ENCODE measurements around the gene SFSWAP. TPM values are rescaled to one million over a fixed set of nuclear protein-coding genes. Genes with fewer than 3 reads are reported as not detected.

Gene SFSWAP
- total and polyA plus RNA-seq, 2 of the 13 experiments (the other 11 are each of a cell fraction or from before 2014, with no cell fraction given): 17.1 to 27.7 TPM

DNA sequence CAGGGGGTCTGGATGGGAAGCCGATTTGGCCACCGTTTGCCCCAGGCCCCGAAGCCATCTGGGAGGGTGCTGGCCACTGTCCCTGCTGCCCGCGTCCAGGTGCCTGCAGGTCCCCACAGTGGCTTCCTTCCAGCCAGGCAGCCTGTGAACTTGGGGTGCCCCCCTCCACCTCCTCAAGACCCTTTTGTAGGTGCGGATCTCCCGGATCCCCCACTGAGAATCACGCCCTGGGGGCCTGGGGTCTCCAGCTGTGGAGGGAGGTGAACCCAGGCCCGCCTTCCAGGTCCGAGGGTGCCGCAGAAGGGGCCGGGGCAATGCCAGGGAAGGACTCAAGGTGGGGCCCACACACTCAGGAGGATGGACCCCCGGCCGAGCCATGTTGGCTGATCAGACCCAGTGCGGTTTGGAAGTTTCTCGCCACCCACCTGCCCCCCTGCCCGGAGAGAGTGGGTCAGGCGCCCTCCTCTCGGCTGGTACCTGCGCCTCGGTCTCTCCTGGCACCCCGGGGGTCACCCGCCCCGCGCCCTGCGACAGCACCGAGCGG, 119.0 kb downstream of the SFSWAP start:
- POLR2A ChIA-PET: no interaction called here

DNA sequence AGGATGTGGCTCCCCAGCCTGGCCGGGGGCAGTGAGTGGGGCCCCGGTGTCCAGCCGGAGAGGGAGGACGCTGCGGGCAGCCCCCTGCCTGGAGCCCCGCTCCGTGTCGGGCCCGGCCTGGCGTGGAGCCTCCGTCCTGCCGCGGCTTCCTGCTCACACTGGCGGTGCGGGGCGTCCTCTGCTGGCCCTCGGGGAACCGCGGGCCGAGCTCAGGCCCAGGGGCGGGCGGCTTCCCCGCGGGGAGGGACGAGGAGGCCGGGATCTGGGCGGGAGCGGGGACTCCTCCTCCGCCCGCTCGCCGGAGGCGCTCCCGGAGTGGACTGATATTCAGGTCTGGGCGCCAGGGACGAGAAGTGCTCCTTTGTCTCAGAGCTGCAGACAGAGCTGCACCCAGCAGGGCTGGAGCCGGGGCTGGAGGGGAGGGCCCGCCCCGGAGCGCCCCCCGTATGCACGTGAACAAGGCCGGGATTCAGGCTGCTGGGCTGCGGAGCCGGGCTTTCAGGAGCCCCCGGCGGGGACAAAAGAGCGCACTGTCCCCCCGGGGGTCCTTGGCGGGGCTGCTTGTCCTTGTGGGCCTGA, 119.5 kb downstream of the SFSWAP start:
- peak; percentile 79 for ATAC-seq
- Histone ChIP-seq H3K4me2 (ENCODE audit: low read depth, low read length) (peak overlapping the region; percentile 84), H3K4me1 (ENCODE audit: insufficient read depth, low read length) (peaks cover 59% of the 10 kb centered on the region), H3K36me3 (replicated peaks in 1 of 2; ENCODE audit: control insufficient read depth in 1 of 2, insufficient read depth in 2 of 2, low read length in 2 of 2) (no peaks in the 10 kb centered on the region), H3K27ac (ENCODE audit: extremely low read length, insufficient read depth, low read length) (no peak overlapping the region), H3K9me3 (ENCODE audit: low read length) (no peaks in the 10 kb centered on the region), H3K4me3 (replicated peaks in 1 of 3; ENCODE audit: insufficient read depth in 1 of 3, low read depth in 2 of 3, low read length in 3 of 3) (peak overlapping the region; percentile 54 to 73 (median 58); a peak in 5 of 6 replicates), H2AFZ (ENCODE audit: low read length) (no peak overlapping the region), H3K79me2 (ENCODE audit: insufficient read depth, low read length) (no peaks in the 10 kb centered on the region), H3K27me3 (ENCODE audit: control insufficient read depth in 1 of 2, insufficient read depth in 2 of 2, low read length in 2 of 2) (peaks cover 6 to 50% of the 10 kb centered on the region in 2 experiments; a peak in 4 of 5 replicates), H4K20me1 (ENCODE audit: insufficient read depth, low read length) (no peaks in the 10 kb centered on the region), H3K9ac (ENCODE audit: insufficient read depth, low read depth, low read length) (peak overlapping the region; percentile 10; the same call in 1 of the 2 replicates)
- WGBS (ENCODE audit: low lambda C conversion rate): 7% methylated on average over 3 of the region's 50 CpGs
- DNase-seq (ENCODE audit: low spot score): peak; percentile 43
- in situ Hi-C loops (cut with HindIII; ENCODE audit: extremely low pct_ligation_motif_present, low pct_unique_long_range_greater_than_20kb): loop anchor here (10.0 to 25.0 kb wide), 2 partner anchors 216 to 718 kb away; no protein-coding TSS in a partner anchor
- intact Hi-C loops (cut with micrococcal nuclease; ENCODE audit: unreplicated experiment): loop anchor here (10.0 kb wide), 4 partner anchors 64 to 726 kb away; partner anchors contain the start of genes PUS1 and ULK1
- BruUV-seq (replicated peaks): no TSS peak
- CTCF ChIA-PET (ENCODE audit: low intra/inter-chr PET ratio, low total read pairs): no interaction called here
- no peak for FAIRE-seq
- POLR2A ChIA-PET: interaction anchor here (1.1 kb wide), 1 partner anchor 62 kb away, joined by 3 read pairs; no protein-coding TSS in a partner anchor
- TF ChIP-seq, protein P1, sequence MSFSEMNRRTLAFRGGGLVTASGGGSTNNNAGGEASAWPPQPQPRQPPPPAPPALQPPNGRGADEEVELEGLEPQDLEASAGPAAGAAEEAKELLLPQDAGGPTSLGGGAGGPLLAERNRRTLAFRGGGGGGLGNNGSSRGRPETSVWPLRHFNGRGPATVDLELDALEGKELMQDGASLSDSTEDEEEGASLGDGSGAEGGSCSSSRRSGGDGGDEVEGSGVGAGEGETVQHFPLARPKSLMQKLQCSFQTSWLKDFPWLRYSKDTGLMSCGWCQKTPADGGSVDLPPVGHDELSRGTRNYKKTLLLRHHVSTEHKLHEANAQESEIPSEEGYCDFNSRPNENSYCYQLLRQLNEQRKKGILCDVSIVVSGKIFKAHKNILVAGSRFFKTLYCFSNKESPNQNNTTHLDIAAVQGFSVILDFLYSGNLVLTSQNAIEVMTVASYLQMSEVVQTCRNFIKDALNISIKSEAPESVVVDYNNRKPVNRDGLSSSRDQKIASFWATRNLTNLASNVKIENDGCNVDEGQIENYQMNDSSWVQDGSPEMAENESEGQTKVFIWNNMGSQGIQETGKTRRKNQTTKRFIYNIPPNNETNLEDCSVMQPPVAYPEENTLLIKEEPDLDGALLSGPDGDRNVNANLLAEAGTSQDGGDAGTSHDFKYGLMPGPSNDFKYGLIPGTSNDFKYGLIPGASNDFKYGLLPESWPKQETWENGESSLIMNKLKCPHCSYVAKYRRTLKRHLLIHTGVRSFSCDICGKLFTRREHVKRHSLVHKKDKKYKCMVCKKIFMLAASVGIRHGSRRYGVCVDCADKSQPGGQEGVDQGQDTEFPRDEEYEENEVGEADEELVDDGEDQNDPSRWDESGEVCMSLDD (CRISPR knock-in tag; IDR thresholded peaks at IDR 0.05; ENCODE audit: borderline replicate concordance): no peak
- TF ChIP-seq ZNF605 (CRISPR knock-in tag; IDR thresholded peaks at IDR 0.05): peak; percentile 43; the same call in 1 of the 2 replicates
- TF ChIP-seq, protein P2, sequence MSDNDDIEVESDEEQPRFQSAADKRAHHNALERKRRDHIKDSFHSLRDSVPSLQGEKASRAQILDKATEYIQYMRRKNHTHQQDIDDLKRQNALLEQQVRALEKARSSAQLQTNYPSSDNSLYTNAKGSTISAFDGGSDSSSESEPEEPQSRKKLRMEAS (IDR thresholded peaks at IDR 0.05): peak; percentile 57; the same call in 1 of the 2 replicates
- TF ChIP-seq TSC22D2 (CRISPR knock-in tag; IDR thresholded peaks at IDR 0.05; ENCODE audit: borderline replicate concordance): no peak

More for the DNA sequence above, 119.0 kb downstream of the SFSWAP start:
- H3K4me2 ChIP-seq (ENCODE audit: low read depth, low read length): peak overlapping the region; percentile 84
- peak overlapping the region; percentile 54 to 73 (median 58) for H3K4me3 ChIP-seq (replicated peaks in 1 of 3; ENCODE audit: insufficient read depth in 1 of 3, low read depth in 2 of 3, low read length in 3 of 3)
- DNase-seq (ENCODE audit: low spot score): no peak
- H3K9ac ChIP-seq (ENCODE audit: insufficient read depth, low read depth, low read length): 0 out of 2 replicates have a peak overlapping the region, but pooled peaks have one; percentile 10
- H3K79me2 ChIP-seq (ENCODE audit: insufficient read depth, low read length): no peaks in the 10 kb centered on the region
- BruUV-seq (replicated peaks): no TSS peak
- peaks cover 9 to 56% of the 10 kb centered on the region in 2 experiments; a peak in 4 of 5 replicates for H3K27me3 ChIP-seq (ENCODE audit: control insufficient read depth in 1 of 2, insufficient read depth in 2 of 2, low read length in 2 of 2)
- H4K20me1 ChIP-seq (ENCODE audit: insufficient read depth, low read length): no peaks in the 10 kb centered on the region
- in situ Hi-C loops (cut with HindIII; ENCODE audit: extremely low pct_ligation_motif_present, low pct_unique_long_range_greater_than_20kb) (loop anchor here (10.0 to 25.0 kb wide), 2 partner anchors 215 to 718 kb away; no protein-coding TSS in a partner anchor), intact Hi-C loops (cut with micrococcal nuclease; ENCODE audit: unreplicated experiment) (loop anchor here (10.0 kb wide), 4 partner anchors 65 to 725 kb away; partner anchors contain the start of genes PUS1 and ULK1)
- H2AFZ ChIP-seq (ENCODE audit: low read length): no peak overlapping the region
- H3K4me1 ChIP-seq (ENCODE audit: insufficient read depth, low read length): peaks cover 59% of the 10 kb centered on the region
- H3K36me3 ChIP-seq (replicated peaks in 1 of 2; ENCODE audit: control insufficient read depth in 1 of 2, insufficient read depth in 2 of 2, low read length in 2 of 2): no peaks in the 10 kb centered on the region
- FAIRE-seq: no peak
- CTCF ChIA-PET (ENCODE audit: low intra/inter-chr PET ratio, low total read pairs): no interaction called here
- H3K9me3 ChIP-seq (ENCODE audit: low read length): no peaks in the 10 kb centered on the region
- no peak overlapping the region for H3K27ac ChIP-seq (ENCODE audit: extremely low read length, insufficient read depth, low read length)
- TF ChIP-seq HDAC1 (CRISPR knock-in tag; IDR thresholded peaks at IDR 0.05) (0 out of 2 replicates have a peak, but pooled peaks have one; percentile 0), ZNF816 (CRISPR knock-in tag; IDR thresholded peaks at IDR 0.05; ENCODE audit: borderline replicate concordance) (no peak), HNRNPL (IDR thresholded peaks at IDR 0.05; ENCODE audit: low read depth, low read length) (peak; percentile 43; the same call in 1 of the 2 replicates), GPN1 (CRISPR knock-in tag; IDR thresholded peaks at IDR 0.05; ENCODE audit: borderline replicate concordance) (no peak)
- TF ChIP-seq, protein P3, sequence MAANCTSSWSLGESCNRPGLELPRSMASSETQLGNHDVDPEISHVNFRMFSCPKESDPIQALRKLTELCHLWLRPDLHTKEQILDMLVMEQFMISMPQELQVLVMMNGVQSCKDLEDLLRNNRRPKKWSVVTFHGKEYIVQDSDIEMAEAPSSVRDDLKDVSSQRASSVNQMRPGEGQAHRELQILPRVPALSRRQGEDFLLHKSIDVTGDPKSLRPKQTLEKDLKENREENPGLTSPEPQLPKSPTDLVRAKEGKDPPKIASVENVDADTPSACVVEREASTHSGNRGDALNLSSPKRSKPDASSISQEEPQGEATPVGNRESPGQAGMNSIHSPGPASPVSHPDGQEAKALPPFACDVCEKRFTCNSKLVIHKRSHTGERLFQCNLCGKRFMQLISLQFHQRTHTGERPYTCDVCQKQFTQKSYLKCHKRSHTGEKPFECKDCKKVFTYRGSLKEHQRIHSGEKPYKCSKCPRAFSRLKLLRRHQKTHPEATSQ (CRISPR knock-in tag; IDR thresholded peaks at IDR 0.05; ENCODE audit: borderline replicate concordance): no peak
- peak; percentile 19 for ATAC-seq
- WGBS (ENCODE audit: low lambda C conversion rate): 80% methylated on average over 1 of the region's 28 CpGs
